ENCODE data around the gene NOS1. TPM values are rescaled to one million over a fixed set of nuclear protein-coding genes. Genes with fewer than 3 reads are reported as not detected.

The NOS1 gene
- total RNA-seq, 1 donor = not detected

- no peak for TF ChIP-seq CTCF (IDR thresholded peaks at IDR 0.05; ENCODE audit: insufficient read depth, low read depth, low read length)
- H3K4me3 ChIP-seq (ENCODE audit: low read depth, low read length) = no peak overlapping the region
- DNase-seq (ENCODE audit: low read depth) = no peak
These were observed 31.7 kb downstream of the NOS1 start for GRCh38 chr12:117329756-117330155.

DNA sequence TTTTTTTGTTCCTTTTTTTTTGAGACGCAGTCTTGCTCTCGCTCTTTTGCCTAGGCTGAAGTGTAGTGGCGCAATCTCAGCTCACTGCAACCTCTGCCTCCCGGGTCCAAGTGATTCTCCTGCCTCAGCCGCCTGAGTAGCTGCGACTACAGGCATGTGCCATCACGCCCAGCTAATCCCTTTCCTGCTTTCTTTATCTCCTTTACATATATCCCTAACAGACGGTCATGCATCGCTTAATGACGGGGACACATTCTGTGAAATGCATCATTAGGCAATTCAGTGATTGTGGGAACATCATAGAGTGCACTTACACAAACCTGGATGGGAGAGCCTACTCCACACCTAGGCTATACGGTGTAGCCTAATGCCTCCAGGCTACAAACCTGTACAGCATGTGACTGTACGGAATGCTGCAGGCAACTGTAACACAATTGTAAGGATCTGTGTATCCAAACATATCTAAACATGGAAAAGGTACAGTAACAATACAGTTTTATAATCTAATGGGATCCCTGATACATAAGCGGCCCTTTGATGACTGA, 32.8 kb downstream of the NOS1 start:
- TF ChIP-seq CTCF (IDR thresholded peaks at IDR 0.05; ENCODE audit: insufficient read depth, low read depth, low read length) = no peak
- no peak overlapping the region for H3K4me3 ChIP-seq (ENCODE audit: low read depth, low read length)
- no peak for DNase-seq (ENCODE audit: low read depth)

DNA sequence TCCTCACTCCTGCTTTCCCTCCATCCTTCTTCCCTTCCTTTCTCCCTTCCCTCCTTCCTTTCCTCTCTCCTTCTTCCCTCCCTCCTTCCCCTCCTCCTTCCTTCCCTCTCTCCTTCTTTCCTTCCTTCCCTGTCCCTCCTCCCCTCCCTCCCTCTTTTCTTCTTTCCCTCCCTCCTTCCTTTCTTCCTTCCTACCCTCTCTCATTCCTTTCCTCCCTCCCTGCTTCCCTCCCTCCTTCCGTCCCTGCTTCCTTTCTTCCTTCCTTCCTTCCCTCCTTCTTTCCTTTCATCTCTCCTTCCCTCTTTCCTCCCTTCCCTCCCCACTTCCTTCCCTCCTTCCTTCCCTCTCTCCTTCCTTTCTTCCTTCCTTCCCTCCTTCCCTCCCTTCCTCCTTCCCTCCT, 39.0 kb downstream of the NOS1 start:
- DNase-seq (ENCODE audit: low read depth) = no peak
- no peak for TF ChIP-seq CTCF (IDR thresholded peaks at IDR 0.05; ENCODE audit: insufficient read depth, low read depth, low read length)
- H3K4me3 ChIP-seq (ENCODE audit: low read depth, low read length) = no peak overlapping the region

DNA sequence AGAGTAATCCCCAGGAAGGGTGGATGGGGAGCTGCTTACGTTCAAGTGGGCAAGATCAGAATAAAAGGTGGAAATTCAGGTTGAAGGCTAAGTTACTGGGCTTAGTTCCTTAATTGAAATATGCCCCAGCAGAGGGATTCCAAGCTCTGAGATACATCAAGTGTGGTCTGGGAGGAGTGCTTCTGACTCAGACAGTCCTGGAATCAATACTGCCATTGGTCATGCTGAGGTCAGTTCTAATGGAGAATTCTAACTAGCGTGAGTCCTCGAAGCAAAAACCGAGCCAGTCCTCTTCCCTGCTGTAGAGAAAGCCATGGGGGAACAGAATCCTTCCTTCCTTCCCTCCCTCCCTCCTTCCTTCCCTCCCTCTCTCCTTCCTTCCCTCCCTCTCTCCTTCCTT, 39.9 kb downstream of the NOS1 start:
- no peak for TF ChIP-seq CTCF (IDR thresholded peaks at IDR 0.05; ENCODE audit: insufficient read depth, low read depth, low read length)
- DNase-seq (ENCODE audit: low read depth) = no peak

DNA sequence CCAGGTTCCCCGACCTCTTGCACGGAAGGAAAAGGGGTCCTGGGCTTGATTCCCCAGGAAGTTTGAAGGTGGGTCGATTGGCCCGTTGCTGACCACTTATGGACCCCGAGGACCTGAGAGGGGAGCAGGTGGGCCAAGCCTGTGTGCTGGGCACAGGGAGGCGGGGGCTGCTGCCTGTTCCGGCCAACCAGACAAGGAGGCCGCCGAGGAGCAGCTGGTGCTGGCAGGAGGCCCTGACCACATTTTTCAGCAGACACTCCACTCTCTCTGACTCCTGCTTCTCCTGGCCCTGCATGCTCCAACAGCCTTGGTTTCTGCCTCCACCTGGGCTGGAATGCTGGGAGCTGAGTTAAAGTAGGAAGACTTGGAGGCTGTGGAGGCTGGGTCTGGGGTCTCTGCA, 42.8 kb downstream of the NOS1 start:
- TF ChIP-seq CTCF (IDR thresholded peaks at IDR 0.05; ENCODE audit: insufficient read depth, low read depth, low read length) = no peak
- H3K4me3 ChIP-seq (ENCODE audit: low read depth, low read length) = no peak overlapping the region
- no peak for DNase-seq (ENCODE audit: low read depth)

More for the DNA sequence above, 39.9 kb downstream of the NOS1 start:
- H3K4me3 ChIP-seq (ENCODE audit: low read depth, low read length) = no peak overlapping the region

DNA sequence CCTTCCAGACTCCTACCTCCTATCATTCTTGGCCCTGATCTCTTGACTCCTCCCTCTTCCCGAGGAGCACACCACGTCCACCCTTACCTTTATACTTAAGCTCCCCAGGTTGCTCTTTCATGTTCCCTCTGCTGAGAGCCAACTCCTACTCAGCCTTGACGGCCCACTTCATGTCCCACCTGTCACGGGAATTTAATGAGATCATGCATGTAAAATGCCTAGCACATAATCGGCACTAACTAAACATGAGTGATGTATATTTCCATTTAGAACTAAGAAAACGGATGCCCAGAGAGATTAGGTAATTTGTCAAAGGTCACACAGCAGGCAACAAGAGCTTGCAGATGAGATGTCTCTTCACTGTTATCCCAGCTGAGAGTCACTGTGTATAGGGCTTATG, 45.1 kb downstream of the NOS1 start:
- TF ChIP-seq CTCF (IDR thresholded peaks at IDR 0.05; ENCODE audit: insufficient read depth, low read depth, low read length) = no peak

GRCh38 chr12:117313926-117314325, 47.5 kb downstream of the NOS1 start:
- no peak overlapping the region for H3K4me3 ChIP-seq (ENCODE audit: low read depth, low read length)
- TF ChIP-seq CTCF (IDR thresholded peaks at IDR 0.05; ENCODE audit: insufficient read depth, low read depth, low read length) = no peak
- no peak for DNase-seq (ENCODE audit: low read depth)

More for the DNA sequence above, 45.1 kb downstream of the NOS1 start:
- no peak overlapping the region for H3K4me3 ChIP-seq (ENCODE audit: low read depth, low read length)
- no peak for DNase-seq (ENCODE audit: low read depth)
